SJSA1 (cell line): ENCODE results near the gene TOGARAM1. TPM values are rescaled to one million over a fixed set of nuclear protein-coding genes. Genes with fewer than 3 reads are reported as not detected.

Experiments used
- DNase-seq, 2 experiments: peaks; one replicate each; pipeline ENCODE4 v3.0.0-alpha.2; 2015 to 2020; ENCODE audit warnings: low spot score in 2 of 2, low read depth in 1 of 2
- H3K27ac ChIP-seq: fragments of 250-450 bp; sonication (Bioruptor Pico); 2 replicates; pipeline ENCODE4 v1.5.1; 2020; ENCODE audit warnings: mild to moderate bottlenecking, moderate library complexity
- H3K27me3 ChIP-seq: fragments of 250-450 bp; sonication (Bioruptor Pico); replicated peaks from 2 replicates; pipeline ENCODE4 v1.5.1; 2020; ENCODE audit warnings: mild to moderate bottlenecking, moderate library complexity
- H3K36me3 ChIP-seq: fragments of 250-450 bp; sonication (Bioruptor Pico); 2 replicates; pipeline ENCODE4 v1.5.1; 2020; ENCODE audit warnings: mild to moderate bottlenecking
- H3K4me1 ChIP-seq: fragments of 250-450 bp; sonication (Bioruptor Pico); replicated peaks from 2 replicates; pipeline ENCODE4 v1.6.1; 2021; ENCODE audit warnings: mild to moderate bottlenecking
- H3K4me3 ChIP-seq: fragments of 250-450 bp; sonication (Bioruptor Pico); 2 replicates; pipeline ENCODE4 v1.5.1; 2020; ENCODE audit warnings: mild to moderate bottlenecking
- H3K9me3 ChIP-seq: fragments of 250-450 bp; sonication (Bioruptor Pico); replicated peaks from 2 replicates; pipeline ENCODE4 v1.5.1; 2020; ENCODE audit warnings: mild to moderate bottlenecking
- total RNA-seq: library from RNA; depleted of rRNA; stranded (reverse); fragments of >200 nt; shearing (Covaris generic); gene quantifications from 2 replicates; pipeline ENCODE4 v1.2.3, GENCODE V29; 2014

TOGARAM1 gene
- total RNA-seq, 1 experiment from 2014 or later: 8.8 TPM

DNA sequence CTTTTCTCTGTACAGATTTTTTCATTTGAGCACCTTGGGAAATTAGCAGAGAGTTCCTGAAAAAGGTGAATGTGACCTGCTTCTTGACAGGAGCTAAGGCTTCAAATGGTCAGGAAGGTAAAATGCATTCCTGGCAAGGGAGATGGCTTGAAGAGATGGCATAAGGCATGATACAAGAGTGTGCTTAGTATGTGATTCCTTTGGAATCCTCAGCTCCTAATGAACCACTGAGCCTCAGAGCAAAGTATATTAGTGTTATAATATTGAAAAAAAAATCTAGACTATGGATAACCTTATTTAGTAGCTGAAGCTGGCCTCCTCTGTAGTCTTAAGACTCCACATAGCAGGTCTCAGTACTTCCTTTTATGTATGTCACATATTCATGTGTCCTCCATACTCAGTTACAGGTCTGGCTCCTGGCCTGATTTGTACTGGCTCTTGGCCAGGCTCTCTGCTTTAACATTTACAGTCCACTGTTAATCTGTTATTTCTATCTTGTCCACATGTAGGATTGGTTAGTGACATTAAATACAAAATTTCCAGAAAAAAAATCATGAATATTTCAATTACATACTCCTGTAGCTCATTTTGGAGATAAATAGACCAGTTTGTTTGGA is 17.9 kb downstream of the TOGARAM1 start:
- H3K4me1 ChIP-seq: no peaks in the 10 kb centered on the region
- H3K4me3 ChIP-seq: no peak overlapping the region
- no peaks in the 10 kb centered on the region for H3K36me3 ChIP-seq
- no peak for DNase-seq
- H3K9me3 ChIP-seq: no peaks in the 10 kb centered on the region
- no peaks in the 10 kb centered on the region for H3K27me3 ChIP-seq
- no peak overlapping the region for H3K27ac ChIP-seq

DNA sequence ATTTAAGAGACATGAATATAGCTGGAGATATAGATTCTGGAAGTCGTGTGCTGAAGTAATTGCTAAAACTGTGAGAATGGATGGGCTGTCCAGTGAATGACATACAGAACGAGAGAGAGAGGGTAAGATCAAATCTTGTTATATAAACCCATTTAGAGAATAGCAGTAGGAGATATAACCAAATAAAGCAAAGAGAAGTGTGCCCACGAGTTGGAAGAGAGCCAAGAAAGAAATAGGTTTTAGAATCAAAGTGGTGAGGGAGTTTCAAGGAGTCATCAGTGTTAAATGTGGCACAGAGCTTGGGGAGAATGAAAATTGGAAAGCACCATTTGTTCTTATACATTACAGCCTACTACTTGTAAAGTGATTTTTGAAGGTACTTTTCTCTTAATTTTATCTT is 19.2 kb downstream of the TOGARAM1 start:
- no peaks in the 10 kb centered on the region for H3K27me3 ChIP-seq
- H3K4me3 ChIP-seq: no peak overlapping the region

DNA sequence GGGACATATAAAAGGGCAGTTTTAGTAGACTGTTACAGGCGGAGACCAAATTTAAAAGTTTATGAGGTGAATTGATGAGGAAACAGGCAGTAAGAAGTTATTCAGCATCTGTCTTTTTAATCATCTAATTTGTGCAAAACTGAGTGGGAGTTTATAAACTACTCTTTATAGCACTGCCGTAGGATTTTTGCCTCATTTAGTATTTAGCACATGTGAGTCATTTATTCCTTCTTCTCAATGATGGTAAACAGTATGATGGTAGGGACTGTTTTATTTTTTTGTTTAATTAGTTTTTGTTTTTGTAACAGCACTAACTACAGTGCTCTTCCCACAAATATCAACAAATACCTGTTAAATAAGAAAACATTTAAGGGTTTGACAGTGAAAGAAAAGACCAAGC is 20.6 kb downstream of the TOGARAM1 start:
- no peaks in the 10 kb centered on the region for H3K4me1 ChIP-seq
- no peak overlapping the region for H3K27ac ChIP-seq
- no peaks in the 10 kb centered on the region for H3K36me3 ChIP-seq
- no peak overlapping the region for H3K4me3 ChIP-seq
- H3K27me3 ChIP-seq: no peaks in the 10 kb centered on the region
- DNase-seq: no peak
- H3K9me3 ChIP-seq: no peaks in the 10 kb centered on the region

More for the DNA sequence above, 19.2 kb downstream of the TOGARAM1 start:
- DNase-seq: no peak
- Histone ChIP-seq H3K9me3 (no peaks in the 10 kb centered on the region), H3K36me3 (no peaks in the 10 kb centered on the region), H3K4me1 (no peaks in the 10 kb centered on the region), H3K27ac (no peak overlapping the region)

DNA sequence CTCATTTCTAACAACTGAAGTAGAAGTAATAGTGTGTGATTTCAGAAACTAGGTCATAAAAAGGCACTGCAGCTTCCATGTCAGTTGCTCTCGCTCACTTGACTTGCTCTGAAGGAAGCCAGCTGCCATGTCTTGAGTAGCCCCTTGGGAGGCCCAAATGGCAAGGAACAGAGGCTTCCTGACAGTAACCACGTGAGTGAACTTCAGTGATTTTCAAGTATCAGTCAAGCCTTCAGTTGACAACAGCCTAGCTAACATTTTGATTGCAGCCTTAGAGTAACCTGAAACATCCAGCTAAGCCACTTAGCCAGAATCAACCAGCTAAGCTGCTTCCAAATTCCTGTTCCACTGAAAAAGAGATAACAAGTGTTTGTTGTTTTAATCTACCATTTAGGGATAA is 26.7 kb downstream of the TOGARAM1 start:
- Histone ChIP-seq H3K4me3 (no peak overlapping the region), H3K27me3 (no peaks in the 10 kb centered on the region), H3K9me3 (no peaks in the 10 kb centered on the region), H3K4me1 (no peaks in the 10 kb centered on the region), H3K27ac (no peak overlapping the region), H3K36me3 (no peaks in the 10 kb centered on the region)
- no peak for DNase-seq

DNA sequence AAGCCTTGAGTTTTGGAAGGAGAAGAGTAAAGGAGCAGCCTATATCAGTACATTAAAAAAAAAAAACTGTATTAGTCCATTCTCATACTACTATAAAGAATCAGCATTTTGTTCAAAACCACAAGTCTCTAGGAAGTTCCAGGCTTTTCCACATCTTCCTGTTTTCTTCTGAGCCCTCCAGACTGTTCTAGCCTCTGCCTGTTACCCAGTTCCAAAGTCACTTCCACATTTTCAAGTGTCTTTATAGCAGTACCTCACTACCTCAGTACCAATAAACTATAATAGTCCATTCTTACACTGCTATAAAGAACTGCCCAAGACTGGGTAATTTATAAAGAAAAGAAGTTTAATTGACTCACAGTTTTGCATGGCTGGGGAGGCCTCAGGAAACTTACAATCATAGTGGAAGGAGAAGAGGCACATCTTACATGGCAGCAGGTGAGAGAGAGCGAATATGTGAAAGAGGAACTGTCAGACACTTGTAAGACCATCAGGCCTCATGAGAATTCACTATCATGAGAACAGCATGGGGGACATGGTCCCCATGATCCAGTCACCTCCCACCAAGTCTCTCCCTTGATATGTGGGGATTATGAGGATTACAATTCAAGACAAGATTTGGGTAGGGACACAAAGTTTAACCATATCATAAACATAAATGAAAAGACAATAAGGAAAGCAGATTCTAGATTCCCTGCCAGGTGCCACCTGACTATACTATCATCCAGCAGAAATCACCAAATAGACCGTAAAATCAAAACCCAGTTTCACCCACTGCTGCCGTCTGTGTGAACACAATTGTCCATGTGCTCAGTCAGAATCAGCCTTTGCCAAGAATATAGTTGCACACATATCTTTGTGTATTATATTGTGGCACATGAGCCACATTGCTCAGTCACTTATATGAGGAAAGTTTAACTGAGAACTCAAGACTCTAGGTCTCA is 27.8 kb downstream of the TOGARAM1 start:
- H3K27ac ChIP-seq: no peak overlapping the region
- no peaks in the 10 kb centered on the region for H3K9me3 ChIP-seq
- no peaks in the 10 kb centered on the region for H3K4me1 ChIP-seq
- H3K27me3 ChIP-seq: no peaks in the 10 kb centered on the region
- no peaks in the 10 kb centered on the region for H3K36me3 ChIP-seq
- no peak for DNase-seq
- no peak overlapping the region for H3K4me3 ChIP-seq

DNA sequence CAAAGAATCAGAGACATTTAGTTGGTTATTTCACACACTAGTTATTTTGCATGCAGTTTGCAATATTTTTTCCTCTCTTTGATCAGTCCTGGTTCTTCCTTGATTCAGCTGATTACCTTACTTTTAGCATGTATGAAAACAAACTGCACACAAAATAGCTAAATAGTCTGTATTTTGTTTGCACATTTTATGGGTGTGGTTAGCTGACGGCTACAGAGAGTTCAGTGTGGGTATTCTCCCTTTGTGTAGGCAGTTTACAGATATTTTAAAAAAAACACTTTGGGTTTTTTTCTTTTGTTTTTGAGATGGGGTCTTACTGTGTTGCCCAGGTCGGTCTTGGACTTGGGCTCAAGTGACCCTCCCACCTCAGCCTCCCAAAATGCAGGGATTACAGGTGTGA is 28.5 kb downstream of the TOGARAM1 start:
- Histone ChIP-seq H3K36me3 (no peaks in the 10 kb centered on the region), H3K4me3 (no peak overlapping the region), H3K27ac (no peak overlapping the region), H3K4me1 (no peaks in the 10 kb centered on the region), H3K27me3 (no peaks in the 10 kb centered on the region), H3K9me3 (no peaks in the 10 kb centered on the region)
- no peak for DNase-seq

DNA sequence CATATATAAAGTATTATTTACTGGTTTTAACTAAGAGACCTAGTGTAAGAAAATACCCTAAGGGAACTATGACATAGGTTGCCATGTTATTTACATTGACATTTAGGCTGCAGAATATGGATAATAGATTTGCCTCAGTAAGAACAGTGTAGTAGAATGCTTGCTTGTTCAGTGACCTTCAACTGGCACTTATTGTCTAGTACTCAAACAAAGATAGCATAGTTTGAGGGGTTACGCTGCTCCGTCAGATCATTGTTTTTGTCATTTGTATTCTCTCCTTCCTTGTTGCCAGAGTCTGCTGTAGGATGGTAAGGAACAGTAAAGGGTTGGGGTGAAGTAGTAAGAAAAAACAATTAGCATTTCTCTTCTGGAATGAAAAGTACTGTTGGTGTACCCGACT is 33.2 kb downstream of the TOGARAM1 start:
- Histone ChIP-seq H3K4me3 (no peak overlapping the region), H3K27ac (no peak overlapping the region), H3K36me3 (peaks cover 7% of the 10 kb centered on the region; the same call in 1 of the 2 replicates), H3K4me1 (no peaks in the 10 kb centered on the region), H3K27me3 (no peaks in the 10 kb centered on the region), H3K9me3 (no peaks in the 10 kb centered on the region)
- DNase-seq: no peak

DNA sequence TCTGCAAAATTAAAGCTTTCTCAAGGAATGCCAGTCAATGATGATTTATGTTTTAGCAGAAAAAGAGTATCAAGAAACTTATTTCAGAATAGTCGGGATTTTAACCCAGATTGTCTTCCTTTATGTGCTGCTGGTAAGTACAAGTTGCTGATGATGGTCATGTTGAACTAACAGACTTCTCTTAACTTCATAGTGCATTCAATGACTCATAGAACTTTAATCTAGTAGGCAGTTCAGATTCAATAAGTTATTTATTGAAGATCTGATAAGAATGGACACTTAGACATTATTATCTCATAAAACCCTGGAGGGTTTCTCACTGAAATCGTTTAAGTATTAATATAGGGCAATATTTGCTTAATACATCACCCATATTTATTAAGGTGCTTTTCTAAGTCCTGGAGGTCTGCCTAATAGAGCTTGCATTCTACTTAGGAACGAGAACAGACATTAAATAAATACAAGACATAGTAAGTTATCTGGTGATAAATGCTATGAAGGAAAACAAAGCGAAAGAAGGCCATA is 33.8 kb downstream of the TOGARAM1 start:
- Histone ChIP-seq H3K36me3 (peaks cover 12% of the 10 kb centered on the region; the same call in 1 of the 2 replicates), H3K27me3 (no peaks in the 10 kb centered on the region), H3K27ac (no peak overlapping the region), H3K9me3 (no peaks in the 10 kb centered on the region), H3K4me3 (no peak overlapping the region), H3K4me1 (no peaks in the 10 kb centered on the region)
- no peak for DNase-seq

DNA sequence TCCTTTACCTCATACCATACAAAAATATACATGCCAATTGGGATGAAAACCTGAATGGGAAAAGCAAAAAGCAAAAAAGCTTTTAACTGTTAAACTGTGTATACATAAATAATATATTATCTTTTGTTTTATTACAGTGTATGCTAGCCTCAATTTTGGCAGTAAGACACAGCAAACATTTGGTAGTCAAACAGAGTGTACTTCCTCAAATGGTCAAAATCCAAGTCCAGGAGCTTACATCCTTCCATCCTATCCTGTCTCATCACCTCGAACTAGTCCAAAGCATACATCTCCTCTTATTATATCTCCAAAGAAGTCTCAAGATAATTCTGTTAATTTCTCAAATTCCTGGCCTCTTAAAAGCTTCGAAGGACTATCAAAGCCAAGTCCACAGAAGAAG is 41.9 kb downstream of the TOGARAM1 start:
- Histone ChIP-seq H3K4me3 (no peak overlapping the region), H3K9me3 (no peaks in the 10 kb centered on the region), H3K36me3 (peaks cover 5% of the 10 kb centered on the region), H3K27ac (no peak overlapping the region), H3K4me1 (no peaks in the 10 kb centered on the region), H3K27me3 (no peaks in the 10 kb centered on the region)
- DNase-seq: no peak

DNA sequence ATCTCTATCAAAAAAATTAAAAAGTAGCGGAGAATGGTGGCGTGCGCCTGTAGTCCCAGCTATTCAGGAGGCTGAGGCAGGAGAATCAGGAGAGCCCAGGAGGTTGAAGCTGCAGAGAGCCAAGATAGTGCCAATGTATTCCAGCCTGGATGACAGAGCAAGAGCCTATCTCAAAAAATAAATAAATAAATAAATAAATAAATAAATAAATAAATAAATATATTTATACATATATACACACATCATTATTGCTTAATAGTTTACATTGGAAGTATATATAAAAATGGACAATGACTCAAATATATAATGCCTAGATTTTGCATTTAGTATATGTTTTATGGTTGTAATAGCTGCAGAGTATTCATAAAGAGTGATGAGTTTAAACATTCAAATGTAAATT is 53.1 kb downstream of the TOGARAM1 start:
- Histone ChIP-seq H3K4me1 (no peaks in the 10 kb centered on the region), H3K27ac (no peak overlapping the region), H3K27me3 (no peaks in the 10 kb centered on the region), H3K9me3 (no peaks in the 10 kb centered on the region), H3K36me3 (no peaks in the 10 kb centered on the region), H3K4me3 (no peak overlapping the region)
- DNase-seq: no peak

DNA sequence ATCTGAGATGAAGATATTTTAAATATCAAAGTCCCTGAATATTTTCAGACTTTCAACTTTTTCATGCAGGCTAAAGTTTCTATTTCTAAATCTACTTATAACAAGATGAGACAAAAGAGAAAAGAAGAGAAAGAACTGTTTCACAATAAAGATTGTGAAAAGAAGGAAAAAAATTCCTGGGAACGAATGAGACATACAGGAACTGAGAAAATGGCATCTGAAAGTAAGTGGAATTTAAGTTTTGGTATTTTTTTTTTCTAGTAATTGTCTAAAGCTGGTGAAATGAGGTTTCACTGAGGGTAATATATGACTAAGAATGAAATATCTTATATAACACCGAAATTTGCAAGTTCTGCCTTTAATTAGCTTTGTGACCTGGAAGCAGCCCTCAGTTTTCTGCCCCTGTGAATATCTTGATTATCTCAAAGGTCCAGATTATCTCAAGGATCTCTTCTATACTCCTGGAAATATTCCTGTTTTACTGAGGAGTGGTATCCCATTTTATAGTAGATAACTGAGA is 66.2 kb downstream of the TOGARAM1 start:
- no peaks in the 10 kb centered on the region for H3K9me3 ChIP-seq
- no peak overlapping the region for H3K27ac ChIP-seq
- H3K4me3 ChIP-seq: no peak overlapping the region
- H3K27me3 ChIP-seq: no peaks in the 10 kb centered on the region
- peaks cover 4% of the 10 kb centered on the region for H3K36me3 ChIP-seq
- DNase-seq: no peak
- no peaks in the 10 kb centered on the region for H3K4me1 ChIP-seq

DNA sequence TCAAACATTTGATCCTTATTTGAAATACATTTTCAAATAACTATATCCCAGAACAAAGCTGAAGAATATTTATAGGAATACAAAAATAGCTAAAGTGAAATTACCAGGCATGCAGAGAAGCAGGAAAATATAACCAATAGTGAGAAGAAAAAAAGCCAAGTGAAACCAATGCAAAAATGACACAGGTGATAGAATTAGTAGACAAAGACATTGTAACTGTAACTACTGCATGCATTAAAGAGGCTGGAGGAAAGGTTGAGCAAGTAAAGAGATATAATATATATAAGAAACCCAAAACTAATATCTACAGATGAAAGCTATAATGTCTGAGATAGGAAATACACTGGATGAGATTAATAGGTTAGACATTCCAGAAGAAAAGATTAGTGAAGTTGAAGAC is 72.7 kb downstream of the TOGARAM1 start:
- H3K36me3 ChIP-seq: no peaks in the 10 kb centered on the region
- H3K4me3 ChIP-seq: no peak overlapping the region
- H3K27me3 ChIP-seq: no peaks in the 10 kb centered on the region
- no peaks in the 10 kb centered on the region for H3K9me3 ChIP-seq
- no peaks in the 10 kb centered on the region for H3K4me1 ChIP-seq
- DNase-seq: no peak
- no peak overlapping the region for H3K27ac ChIP-seq

DNA sequence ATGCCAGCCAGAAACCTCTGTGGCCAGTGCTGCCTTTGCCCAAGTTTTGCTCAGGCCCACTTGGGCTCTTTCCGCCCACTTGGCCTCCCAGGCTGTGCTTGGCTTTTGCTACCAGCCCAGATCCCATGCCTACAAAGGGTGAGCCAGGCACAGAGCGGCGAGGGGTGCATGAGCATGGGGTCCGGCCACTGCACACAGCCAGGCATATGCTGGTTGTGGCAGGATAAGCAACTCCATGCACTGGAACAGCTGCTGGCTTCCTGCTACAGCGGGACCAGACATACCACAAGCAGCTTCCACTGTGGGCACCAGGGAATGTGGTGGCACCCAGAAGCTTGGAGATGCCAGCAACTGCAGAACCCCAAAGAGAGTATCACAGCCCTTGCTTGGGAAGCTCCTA is 76.3 kb downstream of the TOGARAM1 start:
- DNase-seq: no peak

DNA sequence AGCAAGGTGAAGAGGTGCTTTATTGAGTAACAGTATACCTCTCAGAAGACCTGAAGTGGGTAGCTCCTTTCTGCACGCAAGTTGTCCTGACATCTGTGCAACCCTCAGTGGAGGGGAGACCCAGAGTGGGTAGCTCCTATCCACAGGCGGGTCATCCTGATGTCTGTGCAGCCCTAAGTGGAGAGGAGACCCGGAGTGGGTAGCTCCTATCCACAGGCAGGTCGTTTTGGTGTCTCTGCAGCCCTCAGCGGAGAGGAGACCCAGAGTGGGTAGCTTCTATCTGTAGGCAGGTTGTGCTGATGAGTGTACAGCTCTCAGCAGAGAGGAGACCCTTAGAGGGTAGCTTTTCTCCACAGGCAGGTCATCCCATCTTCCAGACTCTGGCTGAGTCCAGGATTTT is 76.9 kb downstream of the TOGARAM1 start:
- Histone ChIP-seq H3K36me3 (no peaks in the 10 kb centered on the region), H3K27me3 (no peaks in the 10 kb centered on the region), H3K9me3 (no peaks in the 10 kb centered on the region), H3K4me3 (no peak overlapping the region), H3K4me1 (no peaks in the 10 kb centered on the region), H3K27ac (no peak overlapping the region)
- no peak for DNase-seq

More for the DNA sequence above, 76.3 kb downstream of the TOGARAM1 start:
- Histone ChIP-seq H3K27me3 (no peaks in the 10 kb centered on the region), H3K9me3 (no peaks in the 10 kb centered on the region), H3K27ac (no peak overlapping the region), H3K4me3 (no peak overlapping the region), H3K4me1 (no peaks in the 10 kb centered on the region), H3K36me3 (no peaks in the 10 kb centered on the region)
